B cell (primary cell): ENCODE data around the gene PPP1R10.

Experiments
- EZH2 ChIP-seq: IDR thresholded peaks from 2 replicates; pipeline ENCODE4 v1.6.1; 2012; ENCODE audit warnings: borderline replicate concordance, low read depth, mild to moderate bottlenecking, moderate library complexity, low read length; ENCODE audit not compliant: insufficient read depth, poor library complexity, severe bottlenecking
- TF ChIP-seq, protein P1 (sequence below): fragments of 200-600 bp; IDR thresholded peaks from one replicate; pipeline ENCODE4 v1.8.0; 2022; ENCODE audit warnings: antibody characterized with exemption, mild to moderate bottlenecking

DNA sequence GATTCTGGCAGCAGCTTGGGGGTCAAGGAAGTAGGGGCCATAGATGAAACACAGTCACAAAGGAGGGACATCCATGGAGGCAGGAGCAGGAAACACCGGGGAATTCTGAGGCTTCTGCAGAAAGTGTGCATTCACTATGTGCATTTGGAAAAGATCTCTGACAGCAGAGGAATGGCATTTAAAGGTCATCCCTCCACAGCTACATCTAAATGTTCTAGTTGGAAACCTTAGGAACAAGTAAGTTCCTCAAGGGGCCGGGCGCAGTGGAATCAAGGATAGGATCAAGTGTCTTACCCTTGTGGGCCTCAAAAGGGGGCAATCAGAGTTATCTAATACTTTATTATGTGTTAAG lies 38.7 kb upstream of the PPP1R10 start:
- TF ChIP-seq, protein P1, sequence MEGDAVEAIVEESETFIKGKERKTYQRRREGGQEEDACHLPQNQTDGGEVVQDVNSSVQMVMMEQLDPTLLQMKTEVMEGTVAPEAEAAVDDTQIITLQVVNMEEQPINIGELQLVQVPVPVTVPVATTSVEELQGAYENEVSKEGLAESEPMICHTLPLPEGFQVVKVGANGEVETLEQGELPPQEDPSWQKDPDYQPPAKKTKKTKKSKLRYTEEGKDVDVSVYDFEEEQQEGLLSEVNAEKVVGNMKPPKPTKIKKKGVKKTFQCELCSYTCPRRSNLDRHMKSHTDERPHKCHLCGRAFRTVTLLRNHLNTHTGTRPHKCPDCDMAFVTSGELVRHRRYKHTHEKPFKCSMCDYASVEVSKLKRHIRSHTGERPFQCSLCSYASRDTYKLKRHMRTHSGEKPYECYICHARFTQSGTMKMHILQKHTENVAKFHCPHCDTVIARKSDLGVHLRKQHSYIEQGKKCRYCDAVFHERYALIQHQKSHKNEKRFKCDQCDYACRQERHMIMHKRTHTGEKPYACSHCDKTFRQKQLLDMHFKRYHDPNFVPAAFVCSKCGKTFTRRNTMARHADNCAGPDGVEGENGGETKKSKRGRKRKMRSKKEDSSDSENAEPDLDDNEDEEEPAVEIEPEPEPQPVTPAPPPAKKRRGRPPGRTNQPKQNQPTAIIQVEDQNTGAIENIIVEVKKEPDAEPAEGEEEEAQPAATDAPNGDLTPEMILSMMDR, result no peak
- TF ChIP-seq EZH2, result no peak
